Measurements from ENCODE around the gene NAIF1. TPM values are rescaled to one million over a fixed set of nuclear protein-coding genes. Genes with fewer than 3 reads are reported as not detected.
A peak's percentile ranks its signal among the peaks of the same experiment; 100 is the strongest.

Gene NAIF1
- total and polyA plus RNA-seq, 10 of the 15 experiments (the other 5 are each of a cell fraction or from before 2014, with no cell fraction given) = 2.4 to 14.2 (median 7.1) TPM

GRCh38 chr9:128077847-128078503 lies 10.9 kb upstream of the NAIF1 start:
- BruUV-seq (replicated peaks) = TSS peak; percentile 12
- CTCF ChIA-PET = interaction anchor here (0.9 to 1.6 kb wide), 4 partner anchors 46 to 134 kb away, joined by 3 to 4 read pairs (median 3); no protein-coding TSS in a partner anchor
- in situ Hi-C loops (cut with MboI) (no loop called here), intact Hi-C loops (cut with micrococcal nuclease; ENCODE audit: unreplicated experiment) (no loop called here)
- SMC1A ChIA-PET (ENCODE audit: uncharacterized antibody, unreplicated experiment) = interaction anchor here (0.6 to 1.6 kb wide), 4 partner anchors 22 to 138 kb away, joined by 3 to 4 read pairs (median 3); no protein-coding TSS in a partner anchor
- no peak overlapping the region for H2AFZ ChIP-seq (ENCODE audit: control insufficient read depth, low read depth, low read length)
- peaks cover 69% of the 10 kb centered on the region for H3K79me2 ChIP-seq (ENCODE audit: control insufficient read depth, insufficient read depth, low read length)
- no peak for TF ChIP-seq ZBTB33 (IDR thresholded peaks at IDR 0.05)
- TF ChIP-seq SPI1 (IDR thresholded peaks at IDR 0.05; ENCODE audit: borderline replicate concordance, insufficient read depth, low read depth, low read length) = 0 out of 2 replicates have a peak, but pooled peaks have one; percentile 6
- TF ChIP-seq ZNF274 (IDR thresholded peaks at IDR 0.05; ENCODE audit: insufficient read depth, insufficient read length) = no peak
- TF ChIP-seq LARP7 (IDR thresholded peaks at IDR 0.05) = no peak
- no peak for TF ChIP-seq MYC (IDR thresholded peaks at IDR 0.05; ENCODE audit: insufficient read depth, insufficient read length, insufficient replicate concordance, low read length, severe bottlenecking)
- TF ChIP-seq NR2C1 (IDR thresholded peaks at IDR 0.05) = no peak
- H3K36me3 ChIP-seq (ENCODE audit: control insufficient read depth in 2 of 2, insufficient read depth in 2 of 2, low read length in 1 of 2) = peaks cover 0 to 6% of the 10 kb centered on the region in 2 experiments; a peak in 2 of 4 replicates
- H3K9me3 ChIP-seq (replicated peaks; ENCODE audit: control insufficient read depth, insufficient read depth, low read length) = no peaks in the 10 kb centered on the region; the same call in 2 of the 3 replicates
- RAD21 ChIA-PET (ENCODE audit: unreplicated experiment) = interaction anchor here (2.3 kb wide), 1 partner anchor 11 kb away, joined by 8 read pairs; the partner anchor contains the start of gene NAIF1
- no peak overlapping the region for H3K4me3 ChIP-seq
- 81% methylated on average over 7 of the region's 7 CpGs for WGBS (ENCODE audit: insufficient coverage, insufficient replicate concordance, low lambda C conversion rate, missing lambda C conversion rate)
- DNase-seq (ENCODE audit: low read depth, low spot score) (no peak), FAIRE-seq (no peak), ATAC-seq (no peak; the same call in 2 of the 3 replicates)
- no peak overlapping the region for H3K9ac ChIP-seq (ENCODE audit: control insufficient read depth, insufficient read depth, low read length)
- H3K27ac ChIP-seq (ENCODE audit: control insufficient read depth, insufficient read depth) = peak overlapping the region; percentile 13
- H3K27me3 ChIP-seq (replicated peaks in 1 of 2; ENCODE audit: control insufficient read depth in 2 of 2, insufficient read depth in 2 of 2, low read length in 1 of 2) = no peaks in the 10 kb centered on the region
- POLR2A ChIA-PET = interaction anchor here (0.6 to 1.8 kb wide), 2 partner anchors 10 to 690 kb away, joined by 3 to 13 read pairs; partner anchors contain the start of genes NAIF1 and SLC25A25
- H3K4me1 ChIP-seq (ENCODE audit: control insufficient read depth, insufficient read depth, low read length) = peaks cover 42% of the 10 kb centered on the region
- no peaks in the 10 kb centered on the region for H4K20me1 ChIP-seq (ENCODE audit: control insufficient read depth, insufficient read depth)
- H3K4me2 ChIP-seq (ENCODE audit: control insufficient read depth, insufficient read depth) = 0 out of 2 replicates have a peak overlapping the region, but pooled peaks have one; percentile 26
